Esophagus (tissue), 2 donors: ENCODE results near the gene BCOR. TPM values are rescaled to one million over a fixed set of nuclear protein-coding genes. Genes with fewer than 3 reads are reported as not detected.

Source experiments
- H3K27ac ChIP-seq, 2 donors: one replicate each; pipeline ENCODE4 v1.5.1; 2013; ENCODE audit warnings: low read depth in 2 of 2, mild to moderate bottlenecking in 2 of 2, inconsistent platforms in 1 of 2, low read length in 1 of 2, moderate library complexity in 1 of 2
- H3K27me3 ChIP-seq, 2 donors: one replicate each; pipeline ENCODE4 v1.6.1; 2013; ENCODE audit warnings: low read length in 2 of 2, control low read depth in 1 of 2, mild to moderate bottlenecking in 1 of 2; ENCODE audit not compliant: insufficient read depth in 2 of 2, control insufficient read depth in 1 of 2
- H3K36me3 ChIP-seq, 2 donors: one replicate each; pipeline ENCODE4 v1.6.1; 2013; ENCODE audit warnings: low read length in 1 of 2; ENCODE audit not compliant: control insufficient read depth in 2 of 2, insufficient read depth in 2 of 2
- H3K4me1 ChIP-seq, 2 donors: one replicate each; pipeline ENCODE4 v1.6.1; 2013; ENCODE audit warnings: low read length in 1 of 2; ENCODE audit not compliant: control insufficient read depth in 2 of 2, insufficient read depth in 2 of 2
- H3K4me3 ChIP-seq, 2 donors: one replicate each; pipeline ENCODE4 v1.5.1; 2013; ENCODE audit warnings: low read length in 2 of 2, mild to moderate bottlenecking in 2 of 2, low read depth in 1 of 2, moderate library complexity in 1 of 2
- H3K9me3 ChIP-seq, 2 donors: one replicate each; pipeline ENCODE4 v1.6.1; 2013; ENCODE audit warnings: mild to moderate bottlenecking in 2 of 2, low read depth in 1 of 2, low read length in 1 of 2, moderate library complexity in 1 of 2; ENCODE audit not compliant: control insufficient read depth in 2 of 2, insufficient read depth in 1 of 2
- WGBS, 2 donors: extraction: QIAGEN DNeasy Blood & Tissue Kit; methylation state at CpG; one replicate each; pipeline ENCODE4 v1.1.7; 2013; 5-methylcytosine and 5-hydroxymethylcytosine counted together
- polyA plus RNA-seq, 2 donors: library from polyadenylated mRNA; stranded (reverse); fragments of 200-250 nt; gene quantifications; one replicate each; pipeline ENCODE4 v1.2.3, GENCODE V29; 2013
- donor health status: healthy with polysubstance abuse.
- donor health status: Bipolar disorder and iron deficiency.

Gene BCOR
- polyA plus RNA-seq, 2 donors, result 9.6 to 10.7 TPM

DNA sequence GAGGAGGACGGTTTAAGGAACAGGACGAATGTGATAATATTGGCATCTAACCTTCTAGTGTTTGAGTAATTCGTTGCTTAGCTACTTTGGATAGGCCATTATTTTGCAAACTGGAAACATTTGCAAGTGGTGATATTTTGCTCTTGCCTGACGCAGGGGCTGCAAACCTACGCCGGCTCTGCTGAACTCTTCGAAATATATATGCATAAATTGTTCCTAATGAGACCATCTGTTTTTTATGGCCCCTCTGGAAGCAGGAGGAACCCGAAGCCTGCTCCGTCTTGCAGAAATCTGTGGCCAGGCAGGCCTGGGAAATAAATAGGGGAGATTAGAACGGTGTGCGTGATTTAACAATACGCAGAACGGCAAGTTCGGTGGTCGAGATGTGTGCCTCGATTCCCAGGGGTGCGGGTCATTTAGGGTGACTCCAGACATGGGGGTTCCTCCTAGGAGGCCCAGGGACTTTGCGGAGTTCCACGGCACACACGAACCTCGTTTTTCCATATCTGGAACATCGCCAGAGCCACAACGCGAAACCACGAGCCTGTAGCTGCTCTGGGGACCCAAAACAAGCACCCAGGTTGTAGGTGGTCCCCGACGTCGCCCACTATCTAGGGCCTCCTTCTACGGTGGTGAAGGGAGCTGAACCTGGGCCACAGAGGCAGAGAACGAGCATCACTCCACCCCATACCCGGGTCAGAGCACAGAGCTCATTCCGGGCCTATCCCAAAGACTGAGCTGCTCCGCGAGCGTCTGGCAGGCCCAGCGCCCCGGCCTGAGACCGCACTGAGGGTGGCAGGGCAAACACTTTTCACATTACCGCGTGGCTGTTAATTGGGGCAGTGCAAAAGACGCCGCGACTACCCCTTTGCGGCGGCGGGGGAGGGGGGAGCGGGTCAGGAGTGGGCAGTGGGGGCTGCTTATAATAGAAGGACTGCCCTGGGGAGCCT lies 89.7 kb downstream of the BCOR start:
- Histone ChIP-seq H3K27ac (no peak overlapping the region), H3K4me1 (peaks cover 0 to 10% of the 10 kb centered on the region in 2 donors), H3K36me3 (no peaks in the 10 kb centered on the region), H3K4me3 (no peak overlapping the region), H3K9me3 (peaks cover 0 to 3% of the 10 kb centered on the region in 2 donors), H3K27me3 (peaks cover 0 to 11% of the 10 kb centered on the region in 2 donors)
- WGBS, 2 donors, result 51 to 79% methylated on average over 47 of the region's 47 CpGs

- H3K4me1 ChIP-seq, result peaks cover 0 to 5% of the 10 kb centered on the region in 2 donors
These were observed 90.5 kb downstream of the BCOR start for GRCh38 chrX:40007131-40007755.

GRCh38 chrX:40006106-40007017 lies 91.4 kb downstream of the BCOR start:
- Histone ChIP-seq H3K27ac (no peak overlapping the region), H3K4me1 (no peaks in the 10 kb centered on the region), H3K4me3 (no peak overlapping the region), H3K27me3 (peaks cover 0 to 6% of the 10 kb centered on the region in 2 donors), H3K36me3 (no peaks in the 10 kb centered on the region), H3K9me3 (peaks cover 0 to 3% of the 10 kb centered on the region in 2 donors)
- 29 to 32% methylated on average over 37 to 63 of the region's 63 CpGs for WGBS, 2 donors

More at GRCh38 chrX:40007131-40007755, 90.5 kb downstream of the BCOR start:
- peaks cover 0 to 10% of the 10 kb centered on the region in 2 donors for H3K27me3 ChIP-seq
- no peak overlapping the region for H3K4me3 ChIP-seq
- WGBS, 2 donors, result 60 to 91% methylated on average over 33 of the region's 33 CpGs
- H3K27ac ChIP-seq, result no peak overlapping the region
- H3K36me3 ChIP-seq, result no peaks in the 10 kb centered on the region
- peaks cover 0 to 3% of the 10 kb centered on the region in 2 donors for H3K9me3 ChIP-seq

DNA sequence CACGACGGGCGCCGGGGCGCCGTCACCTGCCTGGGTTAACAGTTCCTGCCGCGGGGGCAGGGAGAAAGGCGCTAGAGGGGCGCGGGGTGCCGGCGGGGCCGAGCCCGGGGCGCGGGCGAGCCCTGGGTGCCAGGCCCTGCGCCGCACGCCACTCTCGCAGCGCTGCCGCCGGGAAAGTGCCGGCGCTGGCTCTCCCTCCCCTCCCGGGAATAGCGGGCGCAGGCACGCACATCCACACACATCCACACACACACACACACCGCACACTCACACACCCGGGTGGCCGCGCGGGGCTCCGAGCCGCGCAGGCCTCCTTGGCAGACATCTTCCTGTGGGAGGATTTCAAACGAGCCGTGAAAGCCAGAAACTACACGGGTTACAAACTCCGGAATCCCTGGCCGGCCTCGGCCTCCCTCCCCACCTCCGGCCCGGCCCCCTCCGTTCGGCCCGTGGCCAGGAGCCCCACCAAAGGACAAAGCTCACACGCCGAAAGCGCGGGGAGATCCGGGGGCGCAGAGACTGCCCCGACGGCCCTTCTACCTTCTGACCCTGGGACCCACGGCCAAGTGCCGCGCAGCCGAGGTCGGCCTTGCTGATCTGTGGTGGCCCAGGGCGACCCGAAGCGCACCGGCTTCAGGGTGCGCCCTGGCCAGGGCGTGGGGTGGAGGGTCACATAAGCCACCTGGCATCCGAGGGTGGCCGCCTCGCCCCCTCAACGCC lies 92.3 kb downstream of the BCOR start:
- no peaks in the 10 kb centered on the region for H3K36me3 ChIP-seq
- peaks cover 0 to 3% of the 10 kb centered on the region in 2 donors for H3K9me3 ChIP-seq
- H3K4me1 ChIP-seq, result no peaks in the 10 kb centered on the region
- H3K4me3 ChIP-seq, result peak overlapping the region; percentile 0 to 20
- no peak overlapping the region for H3K27ac ChIP-seq
- peaks cover 0 to 6% of the 10 kb centered on the region in 2 donors for H3K27me3 ChIP-seq
- 14 to 25% methylated on average over 54 to 73 of the region's 73 CpGs for WGBS, 2 donors

- no peaks in the 10 kb centered on the region for H3K4me1 ChIP-seq
- peaks cover 0 to 3% of the 10 kb centered on the region in 2 donors for H3K9me3 ChIP-seq
- H3K27ac ChIP-seq, result no peak overlapping the region
- H3K36me3 ChIP-seq, result no peaks in the 10 kb centered on the region
- peak overlapping the region in 1 of 2 donors; percentile 20 for H3K4me3 ChIP-seq
- peaks cover 0 to 6% of the 10 kb centered on the region in 2 donors for H3K27me3 ChIP-seq
- WGBS, 2 donors, result 48 to 67% methylated on average over 16 of the region's 16 CpGs
These were observed 92.9 kb downstream of the BCOR start for GRCh38 chrX:40004921-40005291.

GRCh38 chrX:40004246-40004535 lies 93.6 kb downstream of the BCOR start:
- H3K4me1 ChIP-seq, result no peaks in the 10 kb centered on the region
- H3K4me3 ChIP-seq, result no peak overlapping the region
- WGBS, 2 donors, result 65 to 71% methylated on average over 4 of the region's 4 CpGs
- no peaks in the 10 kb centered on the region for H3K36me3 ChIP-seq
- peaks cover 0 to 3% of the 10 kb centered on the region in 2 donors for H3K9me3 ChIP-seq
- H3K27ac ChIP-seq, result no peak overlapping the region
- peaks cover 0 to 6% of the 10 kb centered on the region in 2 donors for H3K27me3 ChIP-seq

DNA sequence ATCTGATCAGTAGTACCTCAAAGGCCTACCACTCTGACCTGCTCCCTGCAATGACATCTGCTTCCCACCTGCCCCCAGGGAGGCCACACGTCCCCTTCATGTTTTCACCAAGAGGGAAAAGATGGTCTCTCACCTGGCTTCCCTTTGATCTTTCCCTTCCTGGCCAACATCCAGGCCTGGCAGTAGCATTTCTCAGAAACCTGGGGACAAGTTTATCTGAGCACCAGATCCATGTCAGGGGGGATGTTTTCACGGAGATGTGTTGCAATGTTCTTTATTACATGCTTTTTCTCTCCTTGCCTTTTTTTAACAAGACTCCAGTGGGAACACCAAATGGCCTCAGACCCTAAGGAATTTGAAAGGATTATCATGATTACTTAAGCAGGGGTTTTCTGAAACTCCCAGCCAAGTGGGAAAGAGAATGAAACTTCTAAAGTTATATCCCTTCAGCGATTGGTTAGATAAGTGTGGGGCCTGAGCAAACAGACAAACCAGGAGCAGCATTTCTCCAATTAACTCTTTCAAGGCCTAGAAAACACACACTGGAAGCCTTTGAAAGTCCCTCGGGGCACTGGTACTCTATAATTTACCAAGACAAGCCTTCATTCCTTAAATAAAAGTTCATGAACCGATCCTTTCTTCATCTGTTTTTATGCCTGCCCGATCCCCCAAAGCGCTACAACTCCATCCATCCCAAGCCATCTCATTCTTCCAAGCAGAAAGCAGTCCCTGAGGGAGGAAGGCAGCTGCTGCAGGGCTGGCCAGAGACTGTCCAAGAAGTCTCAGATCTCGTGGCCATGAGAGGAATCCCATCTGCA lies 94.1 kb downstream of the BCOR start:
- Histone ChIP-seq H3K27me3 (peaks cover 0 to 6% of the 10 kb centered on the region in 2 donors), H3K4me3 (no peak overlapping the region), H3K9me3 (peaks cover 0 to 3% of the 10 kb centered on the region in 2 donors), H3K4me1 (no peaks in the 10 kb centered on the region), H3K36me3 (no peaks in the 10 kb centered on the region), H3K27ac (no peak overlapping the region)
- 45 to 50% methylated on average over 8 of the region's 8 CpGs for WGBS, 2 donors

- Histone ChIP-seq H3K27me3 (peaks cover 0 to 6% of the 10 kb centered on the region in 2 donors), H3K27ac (no peak overlapping the region), H3K36me3 (no peaks in the 10 kb centered on the region), H3K9me3 (no peaks in the 10 kb centered on the region), H3K4me3 (no peak overlapping the region), H3K4me1 (no peaks in the 10 kb centered on the region)
- WGBS, 2 donors, result 42 to 78% methylated on average over 4 of the region's 4 CpGs
These were observed 94.7 kb downstream of the BCOR start for GRCh38 chrX:40003071-40003427.
